Measurements from ENCODE around the gene RAP1GDS1. TPM values are rescaled to one million over a fixed set of nuclear protein-coding genes. Genes with fewer than 3 reads are reported as not detected.
"Not testable (repeated sequence)": the region's sequence is repeated elsewhere in the genome, so short reads cannot be mapped to it uniquely, and the experiment has no call there.

RAP1GDS1 gene
- total RNA-seq, 2 experiments from 2014 or later, result 55.8 to 57.2 TPM

DNA sequence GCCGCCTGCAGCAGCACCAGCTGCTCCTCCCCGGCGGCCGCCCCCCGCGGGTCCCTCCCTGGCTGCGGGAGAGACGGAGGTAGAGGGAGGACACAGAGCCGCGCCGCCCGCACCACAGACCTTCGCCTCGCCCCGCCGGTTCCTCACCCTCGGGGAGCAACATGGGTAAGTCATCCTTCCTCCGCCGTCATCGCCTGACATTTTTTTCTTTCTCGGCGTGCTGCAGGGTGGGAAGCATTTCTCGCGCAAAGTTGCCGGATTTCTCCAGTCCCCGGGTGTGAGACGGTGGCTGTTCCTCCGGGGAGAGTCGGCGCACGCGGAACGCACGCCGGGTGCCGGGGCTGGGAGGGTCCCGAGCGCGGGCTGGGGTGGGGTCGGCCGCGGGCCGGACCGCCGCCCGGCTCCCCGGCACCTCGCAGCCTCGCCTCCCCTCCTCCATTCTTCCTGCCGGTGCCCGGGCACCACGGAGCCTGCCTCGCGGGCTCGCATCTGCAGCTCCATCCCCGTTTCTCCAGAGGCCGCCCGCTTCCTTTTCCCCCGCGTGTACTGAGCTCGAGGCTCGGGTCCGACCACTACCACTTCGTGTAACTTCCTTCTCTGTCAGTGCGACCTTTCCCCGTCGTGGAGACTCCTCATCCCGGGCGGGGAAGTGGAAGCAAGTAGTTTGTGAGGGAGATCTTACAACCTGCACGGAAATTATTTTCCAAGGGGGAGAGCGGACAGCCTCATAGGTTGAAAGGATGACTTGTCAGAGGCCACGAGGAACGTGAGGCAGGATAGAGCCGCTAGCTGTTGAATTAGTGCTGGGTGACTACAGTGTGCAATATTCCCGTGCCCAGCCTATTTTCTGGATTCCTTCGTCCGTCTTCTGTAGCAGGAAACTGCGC lies 464 bp downstream of the RAP1GDS1 start:
- Mint-ChIP-seq H3K4me1 (peaks cover 49% of the 10 kb centered on the region), H3K9me3 (ENCODE audit: low read depth) (no peaks in the 10 kb centered on the region), H3K36me3 (peaks cover 20% of the 10 kb centered on the region), H3K27ac (peak overlapping the region; percentile 93), H3K4me3 (peak overlapping the region; percentile 99), H3K27me3 (no peaks in the 10 kb centered on the region)
- CTCF ChIA-PET, result interaction anchor here (0.7 to 2.3 kb wide), 9 partner anchors 8 to 733 kb away, joined by 3 to 8 read pairs (median 4); partner anchors contain the start of genes EIF4E and METAP1
- DNase-seq, result peak; percentile 81
- ATAC-seq, result peak; percentile 69

GRCh38 chr4:98262431-98262830 lies 1.2 kb downstream of the RAP1GDS1 start:
- Mint-ChIP-seq H3K4me3 (peak overlapping the region; percentile 99), H3K27ac (peak overlapping the region; percentile 93), H3K9me3 (ENCODE audit: low read depth) (no peaks in the 10 kb centered on the region), H3K4me1 (peaks cover 49% of the 10 kb centered on the region), H3K36me3 (peaks cover 27% of the 10 kb centered on the region), H3K27me3 (no peaks in the 10 kb centered on the region)
- CTCF ChIA-PET, result interaction anchor here (0.7 to 2.3 kb wide), 5 partner anchors 8 to 733 kb away, joined by 3 to 8 read pairs (median 4); partner anchors contain the start of gene METAP1
- DNase-seq, result no peak
- ATAC-seq, result no peak

GRCh38 chr4:98267498-98267897 lies 6.3 kb downstream of the RAP1GDS1 start:
- peaks cover 28% of the 10 kb centered on the region for H3K4me1 Mint-ChIP-seq
- H3K36me3 Mint-ChIP-seq, result peaks cover 57% of the 10 kb centered on the region
- H3K4me3 Mint-ChIP-seq, result no peak overlapping the region
- ATAC-seq (no peak), DNase-seq (no peak)
- CTCF ChIA-PET, result no interaction called here
- no peak overlapping the region for H3K27ac Mint-ChIP-seq
- H3K9me3 Mint-ChIP-seq (ENCODE audit: low read depth), result peaks cover 5% of the 10 kb centered on the region
- H3K27me3 Mint-ChIP-seq, result no peaks in the 10 kb centered on the region

- peaks cover 12% of the 10 kb centered on the region for H3K9me3 Mint-ChIP-seq (ENCODE audit: low read depth)
- H3K36me3 Mint-ChIP-seq, result peaks cover 59% of the 10 kb centered on the region
- no peak overlapping the region for H3K4me3 Mint-ChIP-seq
- H3K4me1 Mint-ChIP-seq, result peaks cover 14% of the 10 kb centered on the region
- DNase-seq, result no peak
- CTCF ChIA-PET, result no interaction called here
- no peaks in the 10 kb centered on the region for H3K27me3 Mint-ChIP-seq
- H3K27ac Mint-ChIP-seq, result peak overlapping the region; percentile 48
- peak; percentile 89 for ATAC-seq
These were observed 14.0 kb downstream of the RAP1GDS1 start for GRCh38 chr4:98275145-98275544.

DNA sequence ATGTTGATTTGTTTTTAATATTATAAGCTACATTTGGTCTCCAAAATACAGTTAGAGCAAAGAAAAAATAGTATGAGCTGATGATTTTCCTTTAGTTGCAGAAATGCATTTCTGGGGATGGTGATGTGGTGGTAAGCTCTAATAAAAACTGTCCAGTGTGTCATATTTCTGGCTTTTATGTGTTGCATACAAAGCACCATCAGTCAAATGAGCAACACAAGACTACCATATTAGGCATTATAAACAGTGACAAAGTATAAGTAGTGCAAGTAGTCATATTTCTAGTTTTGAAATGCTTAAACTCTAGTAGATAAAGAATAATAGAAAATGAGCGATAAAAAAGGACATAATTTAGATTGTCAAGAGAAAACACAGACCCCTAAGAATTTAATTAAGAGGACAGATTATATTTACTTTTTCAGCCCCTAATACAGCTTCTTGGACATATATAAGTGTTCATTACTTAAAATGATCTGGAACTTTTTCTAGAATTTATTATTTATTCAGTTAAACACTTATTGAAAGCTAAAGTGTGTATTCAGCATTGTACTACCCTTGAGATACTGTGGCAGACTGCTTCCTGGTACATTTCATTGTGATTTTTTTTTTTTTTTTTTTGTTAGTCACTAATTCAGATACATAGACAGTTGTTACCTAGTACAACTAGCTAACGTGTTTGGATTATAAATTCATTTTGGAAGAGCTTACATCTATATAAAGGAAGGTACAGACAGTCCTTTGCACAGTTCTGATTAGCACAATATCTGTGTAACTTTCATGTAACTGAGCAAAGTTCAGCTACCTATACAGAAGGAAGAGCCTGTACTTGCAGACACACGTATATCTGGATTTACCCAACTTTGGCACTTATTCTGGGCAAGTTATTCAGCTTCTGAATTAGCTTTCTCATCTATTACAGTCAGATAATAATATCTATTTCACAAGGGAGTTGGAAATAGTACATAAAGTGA lies 22.3 kb downstream of the RAP1GDS1 start:
- Mint-ChIP-seq H3K27me3 (no peaks in the 10 kb centered on the region), H3K4me1 (peaks cover 29% of the 10 kb centered on the region), H3K27ac (no peak overlapping the region), H3K9me3 (ENCODE audit: low read depth) (peaks cover 4% of the 10 kb centered on the region), H3K36me3 (peaks cover 21% of the 10 kb centered on the region), H3K4me3 (no peak overlapping the region)
- CTCF ChIA-PET, result interaction anchor here (0.7 kb wide), 1 partner anchor 14 kb away, joined by 5 read pairs; no protein-coding TSS in a partner anchor
- DNase-seq, result no peak
- no peak for ATAC-seq

DNA sequence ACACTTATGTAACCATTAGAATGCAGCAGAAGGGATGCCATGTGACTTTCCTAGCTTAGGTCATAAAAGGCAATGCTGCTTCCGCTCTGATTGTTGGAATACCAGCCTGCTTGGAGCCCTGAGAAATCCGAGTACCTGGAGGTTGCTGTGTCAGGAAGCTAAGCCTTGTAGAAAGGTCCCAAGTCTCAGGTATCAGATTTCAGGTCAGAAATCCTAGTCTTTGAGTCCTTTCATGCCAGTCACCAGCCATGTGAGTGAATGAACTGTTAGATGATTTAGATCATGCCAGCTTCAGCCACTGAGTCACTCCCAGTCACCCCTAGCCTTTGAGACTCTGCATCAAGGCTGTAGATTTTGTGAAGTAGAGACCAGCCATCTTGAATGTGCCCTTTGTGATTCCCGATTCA lies 23.5 kb downstream of the RAP1GDS1 start:
- peaks cover 2% of the 10 kb centered on the region for H3K9me3 Mint-ChIP-seq (ENCODE audit: low read depth)
- H3K27me3 Mint-ChIP-seq, result no peaks in the 10 kb centered on the region
- CTCF ChIA-PET, result no interaction called here
- DNase-seq, result no peak
- peaks cover 24% of the 10 kb centered on the region for H3K36me3 Mint-ChIP-seq
- H3K27ac Mint-ChIP-seq, result no peak overlapping the region
- no peak for ATAC-seq
- peaks cover 39% of the 10 kb centered on the region for H3K4me1 Mint-ChIP-seq
- H3K4me3 Mint-ChIP-seq, result no peak overlapping the region

DNA sequence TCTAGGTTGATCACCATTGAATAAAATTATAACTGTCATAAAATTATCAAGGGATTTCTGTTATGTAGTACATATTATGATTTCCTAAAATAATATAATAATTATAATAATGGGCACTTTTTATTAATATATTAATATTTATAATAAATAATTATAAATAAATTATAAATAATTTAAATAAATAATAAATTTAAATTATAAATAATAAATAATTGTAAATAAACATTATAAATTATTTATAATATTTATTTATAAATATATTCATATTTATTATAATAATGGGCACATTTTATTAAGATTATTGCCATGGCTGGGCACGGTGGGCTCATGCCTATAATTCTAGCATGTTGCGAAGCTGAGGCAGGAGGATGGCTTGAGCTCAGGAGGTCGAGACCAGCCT lies 24.5 kb downstream of the RAP1GDS1 start:
- Mint-ChIP-seq H3K27me3 (no peaks in the 10 kb centered on the region), H3K27ac (no peak overlapping the region), H3K9me3 (ENCODE audit: low read depth) (no peaks in the 10 kb centered on the region), H3K36me3 (peaks cover 18% of the 10 kb centered on the region), H3K4me1 (peaks cover 41% of the 10 kb centered on the region), H3K4me3 (no peak overlapping the region)
- CTCF ChIA-PET, result no interaction called here
- ATAC-seq (no peak), DNase-seq (no peak)

DNA sequence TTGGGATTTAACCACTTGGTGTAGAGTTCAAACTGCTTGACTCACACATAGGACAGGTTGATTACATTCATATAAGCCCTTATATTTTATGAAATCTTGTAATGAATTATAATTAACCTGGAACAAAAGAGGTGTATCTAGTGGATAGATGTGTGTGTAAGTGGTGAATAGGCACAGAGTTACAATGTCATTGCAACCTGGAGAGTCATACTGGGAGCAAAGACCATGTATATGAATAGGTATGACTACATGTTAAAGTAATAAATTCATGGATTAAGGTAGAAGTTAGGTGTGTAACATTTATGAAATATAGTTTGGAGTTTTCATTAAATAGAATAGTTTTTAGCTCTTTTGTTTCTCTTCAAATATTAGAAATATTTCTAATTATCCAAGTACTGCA lies 26.1 kb downstream of the RAP1GDS1 start:
- no peak for DNase-seq
- no peak overlapping the region for H3K27ac Mint-ChIP-seq
- no peaks in the 10 kb centered on the region for H3K27me3 Mint-ChIP-seq
- no peak overlapping the region for H3K4me3 Mint-ChIP-seq
- ATAC-seq, result no peak
- H3K4me1 Mint-ChIP-seq, result peaks cover 33% of the 10 kb centered on the region
- H3K36me3 Mint-ChIP-seq, result peaks cover 15% of the 10 kb centered on the region
- no peaks in the 10 kb centered on the region for H3K9me3 Mint-ChIP-seq (ENCODE audit: low read depth)
- CTCF ChIA-PET, result no interaction called here

GRCh38 chr4:98288671-98289070 lies 27.5 kb downstream of the RAP1GDS1 start:
- DNase-seq; H3K9me3 Mint-ChIP-seq (ENCODE audit: low read depth); H3K27me3 Mint-ChIP-seq; CTCF ChIA-PET; ATAC-seq: not testable (repeated sequence)
- Mint-ChIP-seq H3K36me3 (peaks cover 16% of the 10 kb centered on the region), H3K4me1 (peaks cover 29% of the 10 kb centered on the region), H3K27ac (peak overlapping the region; percentile 55), H3K4me3 (peak overlapping the region; percentile 44)

DNA sequence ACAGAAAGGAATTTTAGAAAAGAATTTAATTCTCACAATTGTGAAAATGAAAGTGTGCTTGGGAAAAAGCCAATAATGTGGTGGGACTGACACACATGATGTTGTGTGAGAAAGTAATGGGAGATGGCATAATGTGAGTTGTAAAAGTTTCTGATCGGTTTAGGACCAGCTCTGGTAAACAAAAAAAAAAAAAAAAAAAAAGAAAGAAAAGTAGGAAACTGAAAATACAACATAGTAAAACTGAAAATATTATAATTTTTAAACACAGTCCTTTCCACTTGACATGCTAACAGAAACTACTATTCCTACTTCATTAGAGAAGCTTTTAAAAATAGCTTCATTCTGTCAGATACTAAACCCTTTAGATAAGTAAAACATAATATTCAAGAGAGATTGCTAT lies 28.2 kb downstream of the RAP1GDS1 start:
- Mint-ChIP-seq H3K9me3 (ENCODE audit: low read depth) (no peaks in the 10 kb centered on the region), H3K4me1 (peaks cover 26% of the 10 kb centered on the region), H3K4me3 (peak overlapping the region; percentile 53), H3K27me3 (no peaks in the 10 kb centered on the region), H3K36me3 (peaks cover 22% of the 10 kb centered on the region), H3K27ac (peak overlapping the region; percentile 61)
- no peak for ATAC-seq
- CTCF ChIA-PET, result interaction anchor here (0.8 to 1.0 kb wide), 2 partner anchors 28 to 144 kb away, joined by 3 to 5 read pairs; partner anchors contain the start of gene RAP1GDS1
- DNase-seq, result no peak

- peaks cover 23% of the 10 kb centered on the region for H3K4me1 Mint-ChIP-seq
- H3K36me3 Mint-ChIP-seq, result peaks cover 30% of the 10 kb centered on the region
- ATAC-seq, result no peak
- H3K4me3 Mint-ChIP-seq, result no peak overlapping the region
- no peaks in the 10 kb centered on the region for H3K9me3 Mint-ChIP-seq (ENCODE audit: low read depth)
- no peaks in the 10 kb centered on the region for H3K27me3 Mint-ChIP-seq
- no peak overlapping the region for H3K27ac Mint-ChIP-seq
- CTCF ChIA-PET, result no interaction called here
- DNase-seq, result no peak
These were observed 29.3 kb downstream of the RAP1GDS1 start for GRCh38 chr4:98290511-98290910.

- peaks cover 28% of the 10 kb centered on the region for H3K4me1 Mint-ChIP-seq
- peaks cover 36% of the 10 kb centered on the region for H3K36me3 Mint-ChIP-seq
- H3K27ac Mint-ChIP-seq, result peak overlapping the region; percentile 26
- no peaks in the 10 kb centered on the region for H3K27me3 Mint-ChIP-seq
- no peak overlapping the region for H3K4me3 Mint-ChIP-seq
- CTCF ChIA-PET, result no interaction called here
- ATAC-seq (no peak), DNase-seq (no peak)
- no peaks in the 10 kb centered on the region for H3K9me3 Mint-ChIP-seq (ENCODE audit: low read depth)
These were observed 32.1 kb downstream of the RAP1GDS1 start for GRCh38 chr4:98293104-98293887.

Data from activated CD8-positive, alpha-beta memory T cell treated with anti-CD3 and anti-CD28 coated beads, Interleukin-2, amount 10 ng/mL, durations not matched to agents 7 days and 5 days (primary cell).